ENCODE results near the gene EDN2.

EDN2 gene

GRCh38 chr1:41484402-41485241, at the start of gene EDN2:
Gene EDN2 (minus strand): TSS chr1:41484683. CDS start chr1:41484601, 82 bp downstream.
- no peak for DNase-seq

GRCh38 chr1:41533731-41534080, 49.2 kb upstream of the EDN2 start:
- no peak for DNase-seq

- DNase-seq = no peak
Observed at GRCh38 chr1:41533016-41533730, 48.7 kb upstream of the EDN2 start.

- no peak for DNase-seq
Observed at GRCh38 chr1:41532206-41532975, 47.9 kb upstream of the EDN2 start.

GRCh38 chr1:41530411-41530810, 45.9 kb upstream of the EDN2 start:
- DNase-seq = no peak

- no peak for DNase-seq
Observed at GRCh38 chr1:41529621-41530395, 45.3 kb upstream of the EDN2 start.

- no peak for DNase-seq
Observed at GRCh38 chr1:41528726-41529605, 44.5 kb upstream of the EDN2 start.

GRCh38 chr1:41528106-41528505, 43.6 kb upstream of the EDN2 start:
- no peak for DNase-seq

- DNase-seq = no peak
Observed at GRCh38 chr1:41526956-41527561, 42.6 kb upstream of the EDN2 start.

- DNase-seq = no peak
Observed at GRCh38 chr1:41525891-41526587, 41.6 kb upstream of the EDN2 start.

- DNase-seq = no peak
Observed at GRCh38 chr1:41524676-41525675, 40.5 kb upstream of the EDN2 start.

GRCh38 chr1:41523949-41524675, 39.6 kb upstream of the EDN2 start:
- DNase-seq = no peak

- no peak for DNase-seq
Observed at GRCh38 chr1:41523071-41523470, 38.6 kb upstream of the EDN2 start.

GRCh38 chr1:41521766-41522165, 37.3 kb upstream of the EDN2 start:
- no peak for DNase-seq

- no peak for DNase-seq
Observed at GRCh38 chr1:41520951-41521752, 36.7 kb upstream of the EDN2 start.

GRCh38 chr1:41519667-41520066, 35.2 kb upstream of the EDN2 start:
- DNase-seq = no peak

GRCh38 chr1:41518471-41518870, 34.0 kb upstream of the EDN2 start:
- DNase-seq = no peak

GRCh38 chr1:41517062-41517438, 32.6 kb upstream of the EDN2 start:
- no peak for DNase-seq

All from stimulated activated CD4-positive, alpha-beta T cell treated with anti-CD3 and anti-CD28 coated beads, Interleukin-2, amount 100 ng/mL, for 48 hours (primary cell).